NCI-H1694 treated with DMSO at 0.1 percent for 48 hours (cell line): ENCODE data around the gene STK25.

ENCODE experiments used
- DNase-seq: peaks from one replicate; lab custom pipeline; 2025; lab: John Stamatoyannopoulos, UW

STK25 gene

GRCh38 chr2:241508240-241509154 lies at the start of gene STK25:
STK25 (minus strand) TSS chr2:241508584; CDS start chr2:241508035, 549 bp downstream.
- peak; percentile 96 for DNase-seq

DNA sequence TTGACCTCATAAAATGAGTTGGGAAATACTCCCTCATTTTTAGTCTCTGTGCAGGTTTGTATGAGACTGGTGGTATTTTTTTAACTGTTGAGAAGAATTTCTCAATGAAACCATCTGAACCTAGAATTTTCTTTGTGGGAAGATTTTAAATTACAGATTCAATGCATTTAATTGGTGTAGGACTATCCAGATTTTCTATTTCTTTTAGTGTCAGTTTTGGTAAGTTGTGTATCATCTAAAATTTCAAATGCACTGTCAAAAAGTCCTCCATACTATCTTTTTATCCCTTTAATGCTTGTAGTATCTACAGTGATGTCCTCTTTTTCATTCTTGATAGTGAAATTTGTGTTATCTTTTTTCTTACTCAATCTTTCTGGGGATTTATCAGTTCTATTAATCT lies 48.4 kb upstream of the STK25 start:
- no peak for DNase-seq

DNA sequence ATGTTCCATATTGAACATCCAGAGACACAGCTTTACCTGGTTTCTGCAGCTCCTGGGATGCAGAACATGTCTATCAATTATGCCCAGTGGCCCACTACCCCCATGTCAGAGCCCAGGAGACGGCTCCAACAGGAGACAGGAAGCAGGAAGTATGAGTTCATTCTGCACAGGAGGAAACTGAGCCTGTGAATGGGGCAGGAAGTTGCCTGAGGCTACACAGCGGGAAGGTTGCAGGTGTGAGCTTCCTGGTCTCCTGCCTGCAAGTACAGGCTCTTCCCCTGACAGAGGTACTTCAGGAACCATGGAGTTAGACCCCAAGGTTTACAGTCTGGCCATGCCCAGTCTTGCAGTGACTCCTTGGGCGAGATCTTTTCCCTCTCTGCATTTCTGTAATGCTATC lies 47.3 kb upstream of the STK25 start:
- no peak for DNase-seq

DNA sequence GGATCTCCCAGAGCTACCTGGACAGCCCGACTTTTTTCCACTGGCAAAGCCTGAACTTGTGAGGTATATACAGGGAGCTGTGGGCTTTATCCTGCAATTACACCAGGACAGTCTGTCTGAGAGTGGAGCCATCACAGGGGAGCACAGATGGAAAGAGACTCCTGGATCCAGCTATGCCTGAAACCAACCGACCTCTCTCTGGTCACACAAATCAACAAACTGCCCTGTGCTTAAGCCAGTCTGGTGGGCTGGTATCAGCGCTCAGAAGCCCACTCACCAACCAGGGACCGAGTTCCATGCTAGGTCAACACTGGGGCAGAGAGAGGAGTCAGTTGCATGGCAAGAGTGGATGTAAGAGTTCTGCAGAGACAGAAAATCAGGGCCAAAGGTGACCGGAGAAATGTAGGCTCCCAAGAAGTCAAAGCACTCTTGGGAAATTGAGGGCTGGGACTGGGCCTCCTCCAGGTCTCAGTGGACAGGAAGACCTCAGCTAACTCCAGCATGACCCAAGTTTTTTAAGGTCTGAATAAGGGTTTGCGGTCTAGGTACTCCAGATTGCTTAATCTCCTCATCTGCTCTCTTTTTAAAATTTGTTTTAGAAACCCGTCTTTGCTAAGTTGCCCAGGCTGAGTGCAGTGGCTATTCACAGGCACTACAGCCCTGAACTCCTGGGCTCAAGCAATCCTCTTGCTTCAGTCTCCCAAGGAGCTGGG lies 46.4 kb upstream of the STK25 start:
- no peak for DNase-seq

- DNase-seq, result no peak
Observed at GRCh38 chr2:241553981-241554380, 45.6 kb upstream of the STK25 start.

DNA sequence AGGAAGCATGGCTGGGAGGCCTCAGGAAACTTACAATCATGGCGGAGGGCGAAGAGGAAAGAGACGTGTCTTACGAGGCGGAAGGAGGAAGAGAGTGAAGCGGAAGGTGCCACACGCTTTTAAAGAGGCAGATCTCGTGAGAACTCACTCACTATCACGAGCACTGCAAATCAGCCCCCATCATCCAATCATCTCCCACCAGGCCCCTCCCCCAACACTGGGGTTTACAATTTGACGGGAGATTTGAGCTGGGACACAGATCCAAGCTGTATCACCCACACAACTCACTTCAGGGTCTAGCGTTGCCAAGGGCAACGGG lies 45.1 kb upstream of the STK25 start:
- no peak for DNase-seq

DNA sequence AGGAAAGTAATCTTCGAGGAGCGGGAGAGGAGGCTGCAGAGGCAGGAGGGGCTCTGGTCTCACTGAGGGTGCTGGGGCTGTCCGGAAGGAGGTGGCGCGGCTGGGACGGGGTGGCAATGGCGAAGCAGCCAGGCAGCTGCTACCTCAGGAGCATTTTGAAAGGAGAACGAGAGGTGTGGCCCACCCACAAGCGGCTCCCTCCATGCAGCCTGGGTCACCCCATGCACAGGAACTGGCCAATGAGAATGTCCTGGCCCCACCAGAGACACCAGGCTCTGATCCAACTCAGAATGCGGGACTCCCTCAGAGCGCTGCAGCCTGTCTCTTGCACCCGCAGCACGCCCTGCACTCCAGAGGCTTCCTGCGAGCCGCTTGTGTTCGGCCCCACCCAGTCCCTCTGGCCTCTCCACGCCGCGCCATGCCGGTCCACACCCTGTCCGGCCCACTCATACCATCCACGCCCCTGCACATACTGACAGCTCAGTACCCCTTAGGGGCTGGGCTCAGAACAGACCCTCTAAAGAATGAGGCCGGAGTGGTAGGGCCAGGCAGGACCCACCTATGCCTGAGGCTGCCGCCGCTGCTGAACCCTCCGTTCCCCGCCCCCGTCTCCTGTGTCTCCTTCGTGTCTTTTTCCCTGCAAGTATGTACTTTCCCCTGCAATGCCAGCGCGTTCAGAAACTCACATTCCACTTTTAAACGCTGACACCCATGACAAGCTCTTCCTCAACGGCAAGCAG lies 43.8 kb upstream of the STK25 start:
- DNase-seq, result no peak

DNA sequence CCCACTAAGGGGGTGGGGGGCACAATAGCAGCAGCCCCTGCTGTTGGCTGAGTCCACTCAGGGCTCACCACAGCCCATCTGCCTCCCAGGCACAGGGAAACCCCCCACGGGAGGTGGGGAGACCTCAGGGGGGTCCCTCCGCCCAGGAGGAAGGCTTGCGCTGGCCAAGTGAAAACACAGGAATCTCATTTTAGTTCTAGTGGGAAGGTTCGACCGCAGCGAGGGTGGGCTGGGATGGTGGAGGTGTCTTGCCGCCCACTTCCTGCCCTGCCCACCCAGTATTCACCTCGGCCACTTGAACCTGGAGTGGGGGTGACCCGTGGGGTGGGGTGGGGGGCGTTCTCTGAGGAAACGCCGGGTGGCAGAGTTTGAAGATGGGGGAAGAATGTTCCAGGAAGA lies 43.2 kb upstream of the STK25 start:
- DNase-seq, result no peak

GRCh38 chr2:241550616-241551580 lies 42.5 kb upstream of the STK25 start:
- DNase-seq, result peak; percentile 42

- no peak for DNase-seq
Observed at GRCh38 chr2:241548451-241548835, 40.1 kb upstream of the STK25 start.

DNA sequence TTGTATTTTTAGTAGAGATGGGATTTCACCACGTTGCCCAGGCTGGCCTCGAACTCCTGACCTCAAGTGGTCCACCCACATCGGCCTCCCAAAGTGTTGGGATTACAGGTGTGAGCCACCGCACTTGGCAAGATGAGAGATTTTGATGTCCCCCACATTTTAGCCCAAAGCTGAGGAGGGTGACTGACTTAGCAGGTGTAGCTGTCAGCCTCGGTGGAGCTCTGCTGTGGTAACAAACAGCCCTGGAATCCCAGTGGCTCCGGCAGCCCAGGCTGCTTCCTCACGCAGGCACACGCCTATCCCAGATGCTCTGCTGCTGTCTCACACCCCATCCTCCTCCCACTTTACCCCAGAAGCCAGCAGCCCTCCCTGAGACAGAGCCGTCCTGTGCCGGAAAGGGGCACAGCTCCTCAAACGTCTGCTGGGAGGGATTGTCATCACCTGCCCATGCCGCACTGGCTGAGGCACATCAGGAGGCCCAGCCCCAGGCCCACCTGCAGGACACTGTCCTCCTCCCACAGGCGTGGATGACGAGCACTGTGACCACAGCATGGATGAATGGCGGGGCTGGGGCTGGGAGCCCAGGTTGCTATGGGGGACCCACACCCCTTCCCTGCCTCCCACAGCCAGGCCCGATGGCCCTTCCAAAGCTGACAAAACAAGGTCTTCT lies 39.5 kb upstream of the STK25 start:
- no peak for DNase-seq

GRCh38 chr2:241546771-241547498 lies 38.6 kb upstream of the STK25 start:
- no peak for DNase-seq

- no peak for DNase-seq
Observed at GRCh38 chr2:241545523-241546473, 37.4 kb upstream of the STK25 start.

GRCh38 chr2:241545106-241545505 lies 36.7 kb upstream of the STK25 start:
- no peak for DNase-seq

- no peak for DNase-seq
Observed at GRCh38 chr2:241542278-241542605, 33.9 kb upstream of the STK25 start.

GRCh38 chr2:241541564-241542277 lies 33.3 kb upstream of the STK25 start:
- no peak for DNase-seq

GRCh38 chr2:241540771-241541561 lies 32.6 kb upstream of the STK25 start:
- DNase-seq, result no peak

GRCh38 chr2:241540401-241540770 lies 32.0 kb upstream of the STK25 start:
- DNase-seq, result no peak
